D721Med (cell line): ENCODE data around the gene HTR7.
A peak's percentile ranks its signal among the peaks of the same experiment; 100 is the strongest.
"Not testable (repeated sequence)": the region's sequence is repeated elsewhere in the genome, so short reads cannot be mapped to it uniquely, and the experiment has no call there.

ENCODE experiments used
- DNase-seq: peaks from one replicate; pipeline ENCODE4 v3.0.0; 2011; ENCODE audit warnings: low spot score; ENCODE audit not compliant: insufficient read length
- FAIRE-seq: peaks from 2 replicates; lab custom pipeline; 2011; peaks lifted over from hg19 to GRCh38; lab: Jason Lieb, UNC
- CTCF ChIP-seq: IDR thresholded peaks from 2 replicates; pipeline ENCODE4 v1.5.1; 2012; ENCODE audit warnings: mild to moderate bottlenecking, control low read depth; ENCODE audit not compliant: insufficient read depth; ENCODE audit errors: missing control alignments

HTR7 gene

GRCh38 chr10:90857635-90858460 lies at the start of gene HTR7:
Gene HTR7 (minus strand): TSS chr10:90858039. CDS start chr10:90857671, 368 bp downstream.
- DNase-seq (peak; percentile 38), FAIRE-seq (no peak)
- peak; percentile 44 for TF ChIP-seq CTCF

- TF ChIP-seq CTCF: no peak
- FAIRE-seq (no peak), DNase-seq (no peak)
Measured at GRCh38 chr10:90906596-90906995, 48.8 kb upstream of the HTR7 start.

GRCh38 chr10:90905925-90906324 lies 48.1 kb upstream of the HTR7 start:
- FAIRE-seq (no peak), DNase-seq (no peak)
- TF ChIP-seq CTCF: no peak

- not testable (repeated sequence) for DNase-seq
Measured at GRCh38 chr10:90896916-90897315, 39.1 kb upstream of the HTR7 start.

GRCh38 chr10:90893190-90893589 lies 35.4 kb upstream of the HTR7 start:
- DNase-seq (no peak), FAIRE-seq (no peak)
- no peak for TF ChIP-seq CTCF

More at GRCh38 chr10:90896916-90897315, 39.1 kb upstream of the HTR7 start:
- not testable (repeated sequence) for FAIRE-seq

- no peak for FAIRE-seq
- TF ChIP-seq CTCF: no peak
- DNase-seq: no peak
Measured at GRCh38 chr10:90890347-90890746, 32.5 kb upstream of the HTR7 start.

- DNase-seq: no peak
- FAIRE-seq: no peak
- no peak for TF ChIP-seq CTCF
Measured at GRCh38 chr10:90889636-90890035, 31.8 kb upstream of the HTR7 start.

- TF ChIP-seq CTCF: no peak
- DNase-seq: no peak
- FAIRE-seq: no peak
Measured at GRCh38 chr10:90888387-90888786, 30.5 kb upstream of the HTR7 start.
